Trophoblast cell (in vitro differentiated cells and primary cell): ENCODE measurements around the gene ZCCHC4. TPM values are rescaled to one million over a fixed set of nuclear protein-coding genes. Genes with fewer than 3 reads are reported as not detected.

Experiments
- DNase-seq, 2 donors: peaks; one replicate each; pipeline ENCODE4 v3.0.0-alpha.2; 2016
- H2AFZ ChIP-seq: 2 replicates; pipeline ENCODE4 v1.6.1; 2013; ENCODE audit warnings: low read length, moderate library complexity, mild to moderate bottlenecking; ENCODE audit not compliant: insufficient read depth, poor library complexity
- H2AK5ac ChIP-seq: 2 replicates; pipeline ENCODE4 v1.6.1; 2013; ENCODE audit warnings: mild to moderate bottlenecking, low read length
- H2BK120ac ChIP-seq: 2 replicates; pipeline ENCODE4 v1.6.1; 2013; ENCODE audit warnings: low read length, mild to moderate bottlenecking, moderate library complexity; ENCODE audit not compliant: insufficient read depth, poor library complexity
- H2BK12ac ChIP-seq: 2 replicates; pipeline ENCODE4 v1.6.1; 2013; ENCODE audit warnings: mild to moderate bottlenecking, low read length, moderate library complexity
- H2BK5ac ChIP-seq: 2 replicates; pipeline ENCODE4 v1.6.1; 2013; ENCODE audit warnings: low read length, low read depth, moderate library complexity, mild to moderate bottlenecking; ENCODE audit not compliant: poor library complexity
- H3K14ac ChIP-seq: 2 replicates; pipeline ENCODE4 v1.6.1; 2013; ENCODE audit warnings: mild to moderate bottlenecking, low read length
- H3K18ac ChIP-seq: 2 replicates; pipeline ENCODE4 v1.6.1; 2013; ENCODE audit warnings: mild to moderate bottlenecking, low read length
- H3K23ac ChIP-seq: 2 replicates; pipeline ENCODE4 v1.6.1; 2013; ENCODE audit warnings: low read length
- H3K27ac ChIP-seq: 2 replicates; pipeline ENCODE4 v1.5.1; 2013; ENCODE audit warnings: low read depth, mild to moderate bottlenecking, inconsistent platforms, low read length, moderate library complexity
- H3K27me3 ChIP-seq: 2 replicates; pipeline ENCODE4 v1.6.1; 2013; ENCODE audit warnings: inconsistent platforms, mild to moderate bottlenecking, low read length, moderate library complexity; ENCODE audit not compliant: insufficient read depth
- H3K36me3 ChIP-seq, 2 experiments: 1 replicate in 1 of 2; 2 replicates in 1 of 2; pipeline ENCODE4 v1.6.1; 2013; ENCODE audit warnings: low read length in 2 of 2, mild to moderate bottlenecking in 2 of 2, moderate library complexity in 1 of 2; ENCODE audit not compliant: insufficient read depth in 2 of 2, control insufficient read depth in 1 of 2
- H3K4ac ChIP-seq: 2 replicates; pipeline ENCODE4 v1.6.1; 2013; ENCODE audit warnings: low read depth, mild to moderate bottlenecking, low read length, moderate library complexity
- H3K4me1 ChIP-seq, 2 experiments: 1 replicate in 1 of 2; 2 replicates in 1 of 2; pipeline ENCODE4 v1.6.1; 2013; ENCODE audit warnings: low read length in 2 of 2, mild to moderate bottlenecking in 2 of 2, moderate library complexity in 1 of 2; ENCODE audit not compliant: insufficient read depth in 2 of 2, control insufficient read depth in 1 of 2
- H3K4me2 ChIP-seq: 2 replicates; pipeline ENCODE4 v1.6.1; 2013; ENCODE audit warnings: inconsistent platforms, mild to moderate bottlenecking, low read length, moderate library complexity
- H3K4me3 ChIP-seq: 2 replicates; pipeline ENCODE4 v1.5.1; 2013; ENCODE audit warnings: mild to moderate bottlenecking, low read depth, low read length, inconsistent platforms
- H3K79me1 ChIP-seq: one replicate; pipeline ENCODE4 v1.6.1; 2013; ENCODE audit warnings: low read length
- H3K79me2 ChIP-seq: 2 replicates; pipeline ENCODE4 v1.6.1; 2013; ENCODE audit warnings: low read length, mild to moderate bottlenecking; ENCODE audit not compliant: control insufficient read depth, insufficient read depth, poor library complexity
- H3K9ac ChIP-seq: 2 replicates; pipeline ENCODE4 v1.6.1; 2013; ENCODE audit warnings: mild to moderate bottlenecking, low read length
- H3K9me3 ChIP-seq: 2 replicates; pipeline ENCODE4 v1.6.1; 2013; ENCODE audit warnings: low read depth, mild to moderate bottlenecking, control low read depth, inconsistent platforms, low read length; ENCODE audit not compliant: insufficient read depth
- H4K12ac ChIP-seq: 2 replicates; pipeline ENCODE4 v1.6.1; 2013; ENCODE audit warnings: low read depth, mild to moderate bottlenecking, low read length, moderate library complexity
- H4K8ac ChIP-seq: 2 replicates; pipeline ENCODE4 v1.6.1; 2013; ENCODE audit warnings: low read depth, mild to moderate bottlenecking, low read length, moderate library complexity
- H4K91ac ChIP-seq: one replicate; pipeline ENCODE4 v1.6.1; 2013; ENCODE audit warnings: low read depth, mild to moderate bottlenecking, low read length, moderate library complexity
- WGBS: extraction: QIAGEN DNeasy Blood & Tissue Kit; methylation state at CpG from one replicate; pipeline ENCODE4 v1.1.7; 2013; ENCODE audit warnings: missing lambda C conversion rate; ENCODE audit not compliant: insufficient read length, insufficient coverage; ENCODE audit errors: extremely low coverage; 5-methylcytosine and 5-hydroxymethylcytosine counted together
- polyA plus RNA-seq: library from polyadenylated mRNA; stranded (reverse); fragments of 200-250 nt; gene quantifications from 2 replicates; pipeline ENCODE4 v1.2.3, GENCODE V29; 2013

The ZCCHC4 gene, protein sequence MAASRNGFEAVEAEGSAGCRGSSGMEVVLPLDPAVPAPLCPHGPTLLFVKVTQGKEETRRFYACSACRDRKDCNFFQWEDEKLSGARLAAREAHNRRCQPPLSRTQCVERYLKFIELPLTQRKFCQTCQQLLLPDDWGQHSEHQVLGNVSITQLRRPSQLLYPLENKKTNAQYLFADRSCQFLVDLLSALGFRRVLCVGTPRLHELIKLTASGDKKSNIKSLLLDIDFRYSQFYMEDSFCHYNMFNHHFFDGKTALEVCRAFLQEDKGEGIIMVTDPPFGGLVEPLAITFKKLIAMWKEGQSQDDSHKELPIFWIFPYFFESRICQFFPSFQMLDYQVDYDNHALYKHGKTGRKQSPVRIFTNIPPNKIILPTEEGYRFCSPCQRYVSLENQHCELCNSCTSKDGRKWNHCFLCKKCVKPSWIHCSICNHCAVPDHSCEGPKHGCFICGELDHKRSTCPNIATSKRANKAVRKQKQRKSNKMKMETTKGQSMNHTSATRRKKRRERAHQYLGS
- polyA plus RNA-seq = 8.5 and 9.3 TPM in 2 replicates

DNA sequence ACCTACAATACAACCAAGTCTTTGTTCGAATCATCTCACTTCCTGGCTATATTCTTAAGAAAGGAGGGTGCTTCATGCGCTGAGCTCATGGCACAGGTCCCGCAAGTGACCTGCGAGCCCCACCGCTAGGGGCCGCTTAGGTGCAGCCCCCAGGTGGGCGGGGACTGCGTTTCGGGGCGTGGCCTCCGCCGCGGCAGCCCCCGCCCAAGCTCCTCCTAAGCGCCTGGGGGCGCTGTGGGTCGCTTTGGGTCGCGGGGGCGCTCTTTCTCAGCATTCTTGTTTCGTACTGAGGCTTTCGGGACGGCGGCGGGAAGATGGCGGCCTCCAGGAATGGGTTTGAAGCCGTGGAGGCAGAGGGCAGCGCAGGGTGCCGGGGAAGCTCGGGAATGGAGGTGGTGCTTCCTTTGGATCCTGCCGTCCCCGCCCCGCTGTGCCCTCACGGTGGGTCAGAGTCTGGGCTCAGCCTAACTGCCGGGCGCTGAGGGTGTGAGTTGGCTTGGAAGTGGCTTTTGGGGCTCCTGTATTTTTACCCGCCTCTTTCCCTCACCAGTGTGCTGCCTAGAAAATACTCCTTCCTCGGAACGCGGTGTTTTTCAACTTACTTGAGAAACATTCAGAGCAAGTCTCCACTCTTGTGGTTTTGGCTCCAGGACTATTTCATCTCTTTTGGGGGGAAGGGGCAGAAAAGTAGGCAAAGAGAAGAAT is at the start of gene ZCCHC4:
Gene ZCCHC4, plus strand, starts transcription at position 279 of the 705 bp plus-strand sequence. Its CDS starts 36 bp downstream, at position 315.
- no peaks in the 10 kb centered on the region for H3K27me3 ChIP-seq
- peaks cover 4% of the 10 kb centered on the region for H3K79me2 ChIP-seq
- H3K4me1 ChIP-seq = peaks cover 3 to 5% of the 10 kb centered on the region in 2 experiments
- peak within 1 kb of the TSS; percentile 94 for H4K91ac ChIP-seq
- no peak within 1 kb of the TSS for H2AK5ac ChIP-seq
- H3K14ac ChIP-seq = peak within 1 kb of the TSS; percentile 99
- peak within 1 kb of the TSS; percentile 92 for H2BK120ac ChIP-seq
- no peak within 1 kb of the TSS for H3K23ac ChIP-seq
- peak within 1 kb of the TSS; percentile 100 for H4K8ac ChIP-seq
- H3K4me2 ChIP-seq = peak within 1 kb of the TSS; percentile 79
- H3K4ac ChIP-seq = peak within 1 kb of the TSS; percentile 92
- H3K9ac ChIP-seq = peak within 1 kb of the TSS; percentile 96
- peak within 1 kb of the TSS; percentile 76 for H3K27ac ChIP-seq
- no CpG with 5 or more reads among the region's 40 CpGs for WGBS
- peaks cover 3% of the 10 kb centered on the region in 2 experiments for H3K36me3 ChIP-seq
- H3K79me1 ChIP-seq = peaks cover 3% of the 10 kb centered on the region
- H2AFZ ChIP-seq = peak within 1 kb of the TSS; percentile 84
- H2BK12ac ChIP-seq = no peak within 1 kb of the TSS
- peak within 1 kb of the TSS; percentile 87 for H2BK5ac ChIP-seq
- H3K9me3 ChIP-seq = no peaks in the 10 kb centered on the region
- DNase-seq = peak; percentile 83 to 98
- H3K18ac ChIP-seq = peak within 1 kb of the TSS; percentile 93
- H3K4me3 ChIP-seq = peak within 1 kb of the TSS; percentile 98
- peak within 1 kb of the TSS; percentile 98 for H4K12ac ChIP-seq

DNA sequence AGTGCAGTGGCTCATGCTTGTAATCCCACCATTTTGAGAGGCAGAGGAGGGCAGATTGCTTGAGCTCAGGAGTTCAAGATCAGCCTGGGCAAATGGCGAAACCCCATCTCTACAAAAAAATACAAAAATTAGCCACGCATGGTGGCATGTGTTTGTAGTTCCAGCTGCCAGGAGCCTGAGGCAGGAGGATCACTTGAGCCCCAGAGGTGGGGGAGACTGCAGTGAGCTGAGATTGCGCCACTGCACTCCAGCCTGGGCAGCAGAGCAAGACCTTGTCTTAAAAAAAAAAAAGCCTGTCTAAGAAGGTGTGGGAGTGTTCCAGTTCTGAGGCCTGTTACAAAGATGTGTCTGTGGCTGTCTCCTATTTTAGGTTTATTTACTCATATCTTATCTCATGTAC is 40.7 kb upstream of the ZCCHC4 start:
- H4K91ac ChIP-seq = no peak overlapping the region
- H3K23ac ChIP-seq = no peak overlapping the region
- no peaks in the 10 kb centered on the region for H3K9me3 ChIP-seq
- no peak overlapping the region for H3K14ac ChIP-seq
- no peak overlapping the region for H3K27ac ChIP-seq
- no peak overlapping the region for H3K4ac ChIP-seq
- no peak overlapping the region for H2BK5ac ChIP-seq
- no peaks in the 10 kb centered on the region for H3K4me1 ChIP-seq
- H4K8ac ChIP-seq = no peak overlapping the region
- H2AFZ ChIP-seq = no peak overlapping the region
- DNase-seq = no peak
- no peak overlapping the region for H3K9ac ChIP-seq
- no peak overlapping the region for H3K4me3 ChIP-seq
- H3K27me3 ChIP-seq = no peaks in the 10 kb centered on the region
- no peak overlapping the region for H2BK120ac ChIP-seq
- H3K79me1 ChIP-seq = no peaks in the 10 kb centered on the region
- peaks cover 2 to 4% of the 10 kb centered on the region in 2 experiments for H3K36me3 ChIP-seq
- H2BK12ac ChIP-seq = no peak overlapping the region
- no peak overlapping the region for H2AK5ac ChIP-seq
- no peak overlapping the region for H3K18ac ChIP-seq
- no CpG with 5 or more reads among the region's 3 CpGs for WGBS
- no peak overlapping the region for H3K4me2 ChIP-seq
- no peaks in the 10 kb centered on the region for H3K79me2 ChIP-seq
- no peak overlapping the region for H4K12ac ChIP-seq

DNA sequence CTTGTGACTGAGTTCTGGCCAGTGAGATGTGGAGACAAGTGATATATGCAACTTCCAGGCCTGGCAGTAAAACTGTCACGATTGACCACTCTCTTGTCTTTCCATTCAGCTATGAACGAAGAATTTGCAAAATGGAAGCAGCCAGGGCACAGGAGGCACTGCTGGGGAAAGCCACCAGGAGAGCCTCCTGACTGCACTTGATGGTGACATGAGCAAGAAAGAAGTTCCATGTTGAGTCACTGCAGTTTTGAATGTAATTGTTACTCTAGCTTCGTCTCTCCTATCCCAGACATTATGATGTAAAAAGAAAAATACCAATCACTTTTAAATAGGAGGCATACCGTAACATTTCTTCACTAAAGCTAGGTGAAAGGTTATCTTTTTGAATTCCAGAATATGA is 32.4 kb upstream of the ZCCHC4 start:
- H3K9me3 ChIP-seq = no peaks in the 10 kb centered on the region
- no peaks in the 10 kb centered on the region for H3K79me2 ChIP-seq
- no peak overlapping the region for H2BK12ac ChIP-seq
- no peak overlapping the region for H3K18ac ChIP-seq
- no peak overlapping the region for H4K12ac ChIP-seq
- H3K36me3 ChIP-seq = peaks cover 0 to 2% of the 10 kb centered on the region in 2 experiments
- H3K9ac ChIP-seq = no peak overlapping the region
- H3K4ac ChIP-seq = no peak overlapping the region
- no peaks in the 10 kb centered on the region for H3K4me1 ChIP-seq
- H3K4me2 ChIP-seq = no peak overlapping the region
- WGBS = no CpG with 5 or more reads among the region's 4 CpGs
- no peak overlapping the region for H4K91ac ChIP-seq
- H4K8ac ChIP-seq = no peak overlapping the region
- H2AFZ ChIP-seq = no peak overlapping the region
- no peaks in the 10 kb centered on the region for H3K79me1 ChIP-seq
- peak in 1 of 2 donors; percentile 18 for DNase-seq
- no peak overlapping the region for H2AK5ac ChIP-seq
- H3K23ac ChIP-seq = no peak overlapping the region
- no peak overlapping the region for H2BK120ac ChIP-seq
- H2BK5ac ChIP-seq = no peak overlapping the region
- H3K4me3 ChIP-seq = no peak overlapping the region
- no peaks in the 10 kb centered on the region for H3K27me3 ChIP-seq
- H3K14ac ChIP-seq = no peak overlapping the region
- no peak overlapping the region for H3K27ac ChIP-seq

DNA sequence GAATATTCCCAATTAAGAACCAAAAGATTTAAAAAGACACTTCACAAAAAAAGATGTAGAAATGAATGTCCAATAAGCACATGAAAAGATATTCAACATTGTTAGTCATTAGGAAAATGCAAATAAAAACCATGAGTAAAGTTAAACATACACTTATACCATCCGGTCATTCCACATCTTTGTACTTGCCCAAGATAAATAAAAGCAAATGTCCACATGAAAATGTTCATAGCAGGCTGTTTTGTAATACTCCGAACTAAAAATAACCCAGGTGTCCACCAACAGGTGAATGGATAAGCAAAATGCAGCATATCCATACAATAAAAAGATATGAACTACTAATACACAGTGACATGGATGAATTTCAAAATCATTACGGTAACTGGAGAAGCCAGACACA is 28.6 kb upstream of the ZCCHC4 start:
- H4K8ac ChIP-seq = no peak overlapping the region
- H2AFZ ChIP-seq = no peak overlapping the region
- WGBS = no CpG with 5 or more reads among the region's 3 CpGs
- H3K18ac ChIP-seq = no peak overlapping the region
- no peaks in the 10 kb centered on the region for H3K27me3 ChIP-seq
- no peaks in the 10 kb centered on the region for H3K79me1 ChIP-seq
- H2BK120ac ChIP-seq = no peak overlapping the region
- H2AK5ac ChIP-seq = no peak overlapping the region
- H4K91ac ChIP-seq = no peak overlapping the region
- no peak overlapping the region for H2BK12ac ChIP-seq
- no peaks in the 10 kb centered on the region for H3K4me1 ChIP-seq
- no peaks in the 10 kb centered on the region for H3K9me3 ChIP-seq
- H3K36me3 ChIP-seq = peaks cover 0 to 2% of the 10 kb centered on the region in 2 experiments
- H2BK5ac ChIP-seq = no peak overlapping the region
- H4K12ac ChIP-seq = no peak overlapping the region
- H3K4me2 ChIP-seq = no peak overlapping the region
- H3K4ac ChIP-seq = no peak overlapping the region
- H3K9ac ChIP-seq = no peak overlapping the region
- no peak overlapping the region for H3K4me3 ChIP-seq
- H3K27ac ChIP-seq = no peak overlapping the region
- H3K14ac ChIP-seq = no peak overlapping the region
- no peaks in the 10 kb centered on the region for H3K79me2 ChIP-seq
- DNase-seq = no peak
- H3K23ac ChIP-seq = no peak overlapping the region
